MG63 (cell line): ENCODE measurements around the gene IGFL1. TPM values are rescaled to one million over a fixed set of nuclear protein-coding genes. Genes with fewer than 3 reads are reported as not detected.
"Not testable (repeated sequence)": the region's sequence is repeated elsewhere in the genome, so short reads cannot be mapped to it uniquely, and the experiment has no call there.

Source experiments
- DNase-seq: peaks from one replicate; pipeline ENCODE4 v3.0.0-alpha.2; 2020
- H3K27me3 ChIP-seq: fragments of 250-450 bp; sonication (Bioruptor Pico); 2 replicates; pipeline ENCODE4 v1.5.1; 2020; ENCODE audit warnings: mild to moderate bottlenecking, moderate library complexity
- H3K36me3 ChIP-seq: fragments of 250-450 bp; sonication (Bioruptor Pico); 2 replicates; pipeline ENCODE4 v1.5.1; 2020; ENCODE audit warnings: mild to moderate bottlenecking, moderate library complexity
- H3K4me3 ChIP-seq: fragments of 250-450 bp; sonication (Bioruptor Pico); 2 replicates; pipeline ENCODE4 v1.5.1; 2020; ENCODE audit warnings: mild to moderate bottlenecking, moderate library complexity
- H3K9me3 ChIP-seq: fragments of 250-450 bp; sonication (Bioruptor Pico); 2 replicates; pipeline ENCODE4 v1.5.1; 2020; ENCODE audit warnings: mild to moderate bottlenecking, moderate library complexity
- total RNA-seq: library from RNA; depleted of rRNA; stranded (reverse); fragments of >200 nt; shearing (Covaris generic); gene quantifications from 2 replicates; pipeline ENCODE4 v1.2.3, GENCODE V29; 2014; ENCODE audit warnings: low replicate concordance

Gene IGFL1
- total RNA-seq, 1 experiment from 2014 or later = not detected

DNA sequence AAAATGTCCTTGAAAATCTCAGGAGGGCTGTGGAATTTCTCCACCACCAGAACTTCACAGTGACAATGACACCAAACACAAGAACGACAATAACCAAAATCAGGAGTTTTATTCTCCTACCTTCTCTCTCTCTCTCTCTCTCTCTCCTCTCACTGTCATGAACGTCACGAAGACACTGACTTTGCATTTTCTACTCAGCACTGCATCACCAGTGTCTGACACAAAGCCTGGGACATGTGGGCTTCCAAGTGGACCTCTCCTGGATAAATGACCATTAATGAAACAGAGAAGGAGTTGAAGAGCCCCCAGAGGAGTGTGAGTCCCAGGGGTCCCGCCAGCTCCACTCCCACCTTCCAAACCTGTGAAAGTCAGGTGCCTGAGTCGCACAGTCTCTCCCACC is 16.9 kb upstream of the IGFL1 start:
- not testable (repeated sequence) for H3K4me3 ChIP-seq, H3K27me3 ChIP-seq, H3K9me3 ChIP-seq, DNase-seq, H3K36me3 ChIP-seq

DNA sequence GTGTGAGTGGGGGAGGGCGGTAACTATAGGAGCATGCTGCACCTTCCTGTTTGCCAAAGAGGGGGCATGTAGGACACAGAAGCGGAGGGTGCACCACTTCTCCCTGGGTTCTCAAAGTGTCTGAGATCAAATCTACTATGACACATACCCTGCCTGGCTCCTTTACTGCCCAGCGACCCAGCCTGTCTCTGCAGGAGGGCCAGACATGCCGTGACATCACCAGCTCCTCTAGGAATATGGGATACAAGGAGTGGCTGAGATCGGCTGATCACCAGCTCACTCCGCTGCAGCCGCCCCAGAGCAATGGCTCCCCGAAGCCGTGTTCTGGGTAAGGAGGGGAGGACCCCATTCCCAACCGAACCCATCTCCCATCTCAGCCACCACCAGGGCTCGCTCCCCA is 16.4 kb upstream of the IGFL1 start:
- no peak overlapping the region for H3K4me3 ChIP-seq

DNA sequence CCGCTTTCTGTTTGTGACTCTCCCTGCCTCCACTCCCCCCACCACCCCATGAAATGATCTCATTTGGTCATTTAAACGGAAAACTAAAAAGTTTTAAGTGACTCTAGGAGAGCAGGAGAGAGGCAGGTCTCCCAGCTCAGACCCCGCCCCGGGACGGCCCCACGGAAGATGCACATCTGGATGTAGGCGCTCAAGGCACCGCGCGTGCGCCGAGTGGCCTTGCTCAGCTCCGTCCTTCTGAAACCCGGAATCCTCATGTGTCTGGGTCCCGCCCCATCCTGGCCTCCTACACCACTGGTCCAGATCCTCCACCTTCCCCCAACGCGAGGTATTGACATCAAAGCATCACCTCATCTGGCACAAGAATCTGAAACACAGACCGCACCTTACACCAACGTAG is 15.7 kb upstream of the IGFL1 start:
- Histone ChIP-seq H3K27me3 (peaks cover 4% of the 10 kb centered on the region; the same call in 1 of the 2 replicates), H3K4me3 (no peak overlapping the region), H3K9me3 (no peaks in the 10 kb centered on the region), H3K36me3 (no peaks in the 10 kb centered on the region)
- DNase-seq = no peak

More for the DNA sequence above, 16.4 kb upstream of the IGFL1 start:
- no peaks in the 10 kb centered on the region for H3K9me3 ChIP-seq
- H3K27me3 ChIP-seq = peaks cover 4% of the 10 kb centered on the region; the same call in 1 of the 2 replicates
- no peaks in the 10 kb centered on the region for H3K36me3 ChIP-seq
- DNase-seq = peak; percentile 42

DNA sequence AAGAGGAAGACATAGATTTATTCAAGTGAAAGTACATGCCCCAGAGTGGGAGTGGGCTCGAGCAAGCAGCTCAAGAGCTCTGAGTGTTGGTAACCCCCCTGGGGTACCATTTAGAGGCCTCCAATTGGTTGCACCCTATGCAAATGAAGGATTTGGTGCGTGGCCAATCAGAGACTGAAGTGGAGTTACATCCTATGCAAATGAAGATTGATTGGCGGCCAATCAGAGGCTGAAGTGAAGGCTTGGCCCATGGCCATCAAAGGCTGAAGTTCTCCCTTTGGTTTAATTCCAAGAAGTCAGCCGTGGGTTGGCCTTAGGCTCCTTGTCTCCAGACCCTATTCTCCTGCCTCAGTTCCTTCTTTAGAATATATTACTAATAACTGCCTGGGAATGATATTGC is 12.9 kb upstream of the IGFL1 start:
- H3K4me3 ChIP-seq = no peak overlapping the region
- peaks cover 4% of the 10 kb centered on the region; the same call in 1 of the 2 replicates for H3K27me3 ChIP-seq
- no peaks in the 10 kb centered on the region for H3K36me3 ChIP-seq
- DNase-seq = no peak
- H3K9me3 ChIP-seq = no peaks in the 10 kb centered on the region

DNA sequence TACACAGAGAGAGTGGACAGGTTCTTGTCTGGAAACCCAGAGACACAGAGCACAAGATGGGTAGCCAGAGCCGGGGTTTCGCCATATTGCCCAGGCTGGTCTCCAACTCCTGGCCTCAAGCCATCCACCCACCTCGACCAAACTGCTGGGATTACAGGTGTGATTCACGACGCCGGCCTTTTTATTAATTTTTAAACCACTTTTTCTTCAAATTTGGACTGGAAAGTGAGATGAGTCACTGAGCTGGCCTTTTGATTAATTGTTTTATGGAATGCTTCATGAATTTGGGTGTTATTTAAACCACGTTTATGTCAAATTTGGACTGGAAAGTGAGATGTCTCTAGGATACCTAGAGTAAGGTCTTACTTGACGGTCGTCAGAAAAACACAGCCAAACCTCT is 12.1 kb upstream of the IGFL1 start:
- peaks cover 4% of the 10 kb centered on the region; the same call in 1 of the 2 replicates for H3K27me3 ChIP-seq
- no peaks in the 10 kb centered on the region for H3K9me3 ChIP-seq
- H3K36me3 ChIP-seq = no peaks in the 10 kb centered on the region
- no peak overlapping the region for H3K4me3 ChIP-seq
- no peak for DNase-seq

DNA sequence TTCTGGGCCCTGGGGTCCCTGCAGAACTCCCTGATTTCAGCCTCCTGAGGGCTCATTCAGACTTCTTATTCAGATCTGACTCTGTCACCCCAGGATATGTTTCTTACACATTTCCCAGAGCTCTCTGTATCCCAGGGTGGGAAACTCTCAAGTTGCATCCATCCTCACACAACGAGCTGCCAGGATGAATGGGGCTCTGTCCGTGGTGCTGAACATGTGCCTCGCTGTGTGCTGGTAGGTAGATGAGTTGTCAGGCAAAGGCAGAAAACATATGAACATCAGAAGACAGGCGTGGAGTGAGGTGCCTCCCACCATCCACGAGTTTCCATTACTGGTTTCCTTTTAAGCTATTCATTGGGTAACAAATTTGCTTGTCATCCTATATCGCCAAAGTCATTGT is 11.4 kb upstream of the IGFL1 start:
- H3K9me3 ChIP-seq = no peaks in the 10 kb centered on the region
- no peak for DNase-seq
- no peak overlapping the region for H3K4me3 ChIP-seq
- H3K36me3 ChIP-seq = no peaks in the 10 kb centered on the region
- H3K27me3 ChIP-seq = peaks cover 4% of the 10 kb centered on the region; the same call in 1 of the 2 replicates

DNA sequence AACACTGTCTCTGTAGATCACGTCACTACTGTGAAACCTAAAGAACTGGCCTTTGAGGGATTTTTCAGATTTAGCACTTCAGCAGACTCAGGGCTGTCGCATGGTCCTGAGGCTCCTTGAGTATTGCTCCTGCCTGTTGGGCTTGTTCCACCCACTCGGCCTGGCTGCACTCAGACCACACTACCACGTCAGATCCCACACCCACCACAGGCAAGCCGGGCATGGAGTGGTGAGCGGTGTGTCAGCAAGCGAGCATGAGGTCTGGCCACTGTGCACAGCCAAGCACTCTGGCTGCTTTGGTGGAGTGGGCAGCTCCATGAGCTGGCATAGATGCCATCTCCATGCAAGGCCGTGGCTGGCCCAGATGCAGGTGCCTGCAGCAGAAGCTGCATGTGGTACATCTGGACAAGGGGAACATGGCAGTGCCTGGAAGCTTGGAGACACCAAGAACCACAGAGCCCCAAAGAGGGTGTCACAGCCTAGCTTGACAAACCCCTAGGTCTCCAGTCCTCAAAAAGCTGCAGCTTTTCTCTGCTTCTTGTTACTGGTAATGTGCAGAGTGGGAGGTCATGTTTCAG is 9.4 kb upstream of the IGFL1 start:
- peaks cover 9% of the 10 kb centered on the region for H3K27me3 ChIP-seq
- DNase-seq = peak; percentile 22
- no peaks in the 10 kb centered on the region for H3K36me3 ChIP-seq
- H3K9me3 ChIP-seq = 0 out of 2 replicates have a peak, but pooled peaks cover under 1% of the 10 kb centered on the region
- no peak overlapping the region for H3K4me3 ChIP-seq

DNA sequence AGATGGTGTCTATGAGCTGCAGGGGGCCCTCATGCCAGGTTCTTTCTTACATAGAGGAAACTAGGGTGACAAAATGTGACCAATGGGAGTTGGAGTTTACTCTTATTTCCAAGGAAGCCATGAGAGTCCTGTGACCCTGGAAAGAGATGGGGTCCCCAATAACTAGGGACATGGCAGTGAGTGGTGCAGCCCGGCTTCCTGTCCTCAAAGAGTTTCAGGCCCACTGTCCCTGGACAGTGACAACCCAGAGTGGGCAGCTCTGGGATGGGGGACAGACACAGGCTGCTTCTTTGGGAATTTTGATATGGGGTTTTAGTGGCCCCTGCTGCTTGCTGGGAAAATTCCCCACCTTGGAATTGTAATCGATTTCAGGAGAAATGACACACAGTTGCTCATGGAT is 8.4 kb upstream of the IGFL1 start:
- H3K36me3 ChIP-seq = no peaks in the 10 kb centered on the region
- H3K9me3 ChIP-seq = 0 out of 2 replicates have a peak, but pooled peaks cover 3% of the 10 kb centered on the region
- DNase-seq = no peak
- H3K27me3 ChIP-seq = peaks cover 13% of the 10 kb centered on the region
- H3K4me3 ChIP-seq = no peak overlapping the region

DNA sequence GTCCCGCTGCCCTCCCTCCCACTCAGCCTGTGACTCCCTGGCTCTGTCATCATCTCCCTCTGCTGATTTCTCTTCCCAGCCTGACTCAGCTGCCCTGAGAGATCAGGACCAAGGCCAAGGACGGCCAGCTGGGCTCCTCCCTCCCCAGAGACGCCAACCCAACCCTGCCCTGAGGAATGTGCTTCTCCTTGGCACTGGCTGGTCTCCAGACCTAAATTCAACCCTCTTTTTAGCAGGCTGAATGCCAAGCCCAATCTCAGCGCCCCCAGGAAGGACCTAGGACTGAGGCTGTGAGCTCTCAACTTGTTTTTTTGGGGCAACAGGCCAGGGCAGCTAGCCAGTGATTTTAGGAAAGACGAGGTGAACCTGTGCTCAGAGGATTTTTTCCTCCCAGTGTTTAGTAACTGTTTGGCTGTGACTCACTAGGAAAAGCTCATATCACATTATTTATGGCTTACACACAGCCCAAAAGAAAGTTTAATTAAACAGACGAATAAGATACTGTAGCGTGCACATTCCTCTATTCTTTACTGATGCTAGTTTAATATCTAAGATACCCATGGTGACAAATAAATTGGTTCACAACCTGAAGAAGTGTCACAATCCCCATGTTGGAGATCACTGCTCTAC is 7.4 kb upstream of the IGFL1 start:
- Histone ChIP-seq H3K4me3 (no peak overlapping the region), H3K9me3 (0 out of 2 replicates have a peak, but pooled peaks cover 3% of the 10 kb centered on the region), H3K27me3 (peaks cover 13% of the 10 kb centered on the region), H3K36me3 (no peaks in the 10 kb centered on the region)
- peak; percentile 94 for DNase-seq

DNA sequence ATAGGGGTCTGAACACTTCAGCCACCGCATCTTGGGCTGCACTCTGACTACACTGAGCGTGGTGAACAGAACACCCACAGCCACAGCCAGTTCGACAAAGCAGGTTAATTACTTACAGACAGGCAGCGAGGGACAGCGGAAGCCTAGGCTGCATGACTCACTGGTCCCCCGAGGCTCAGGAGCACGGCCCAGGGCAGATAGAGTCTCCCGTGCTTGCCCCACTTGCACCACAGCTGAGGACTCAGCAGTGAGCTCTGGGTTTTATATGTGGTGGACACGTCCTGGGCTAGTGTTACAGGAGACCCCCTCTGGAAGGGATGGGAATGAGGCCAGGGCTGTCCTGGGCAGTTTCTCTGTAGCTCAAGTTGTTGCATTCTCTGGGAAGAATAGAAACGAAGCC is 5.8 kb upstream of the IGFL1 start:
- H3K9me3 ChIP-seq, H3K36me3 ChIP-seq, DNase-seq, H3K4me3 ChIP-seq: not testable (repeated sequence)
- H3K27me3 ChIP-seq = peaks cover 19% of the 10 kb centered on the region

DNA sequence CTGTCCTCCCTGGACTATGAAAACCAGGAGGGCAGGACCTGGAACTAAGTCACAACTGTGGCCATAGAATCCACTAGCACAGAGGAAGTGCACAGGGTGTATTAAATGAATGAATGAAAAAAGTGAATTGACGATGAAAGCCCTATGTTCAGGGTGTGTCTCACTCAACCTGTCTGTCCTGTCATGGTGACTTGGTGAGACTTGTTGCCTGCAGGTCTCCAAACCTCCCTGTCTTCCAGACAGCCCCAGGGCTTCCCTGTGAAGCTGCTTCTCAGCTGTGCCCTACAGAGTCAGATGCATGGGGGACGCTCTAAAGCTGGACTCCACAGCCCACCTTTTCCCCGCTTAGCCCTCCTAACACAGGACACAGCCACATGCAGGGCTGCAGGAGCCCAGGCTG is 4.8 kb upstream of the IGFL1 start:
- peaks cover 29% of the 10 kb centered on the region for H3K27me3 ChIP-seq
- H3K4me3 ChIP-seq = no peak overlapping the region
- 0 out of 2 replicates have a peak, but pooled peaks cover 3% of the 10 kb centered on the region for H3K9me3 ChIP-seq
- no peak for DNase-seq
- no peaks in the 10 kb centered on the region for H3K36me3 ChIP-seq

DNA sequence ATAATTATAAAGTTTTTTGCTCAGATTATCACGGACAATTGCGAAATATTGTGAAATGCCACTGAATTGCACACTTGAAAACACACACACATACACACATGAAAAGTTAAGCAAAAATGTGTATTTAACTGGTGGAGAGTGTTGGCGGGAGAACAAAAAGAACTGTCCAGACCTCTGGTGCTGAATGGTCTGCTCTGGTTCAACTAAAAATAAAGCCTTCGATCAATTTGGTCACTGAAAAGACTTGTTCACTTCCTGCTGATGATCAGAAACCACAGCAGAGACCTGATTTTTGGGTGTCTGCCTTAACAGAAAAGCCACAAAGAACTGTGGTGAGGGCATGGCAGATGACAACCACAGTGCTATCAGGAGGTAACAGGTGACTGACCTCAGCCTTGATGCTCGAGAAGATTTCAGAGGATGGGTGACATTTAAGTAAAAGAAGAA is 4.0 kb upstream of the IGFL1 start:
- Histone ChIP-seq H3K27me3 (peaks cover 34% of the 10 kb centered on the region), H3K4me3 (no peak overlapping the region), H3K9me3 (0 out of 2 replicates have a peak, but pooled peaks cover 3% of the 10 kb centered on the region), H3K36me3 (no peaks in the 10 kb centered on the region)
- no peak for DNase-seq

DNA sequence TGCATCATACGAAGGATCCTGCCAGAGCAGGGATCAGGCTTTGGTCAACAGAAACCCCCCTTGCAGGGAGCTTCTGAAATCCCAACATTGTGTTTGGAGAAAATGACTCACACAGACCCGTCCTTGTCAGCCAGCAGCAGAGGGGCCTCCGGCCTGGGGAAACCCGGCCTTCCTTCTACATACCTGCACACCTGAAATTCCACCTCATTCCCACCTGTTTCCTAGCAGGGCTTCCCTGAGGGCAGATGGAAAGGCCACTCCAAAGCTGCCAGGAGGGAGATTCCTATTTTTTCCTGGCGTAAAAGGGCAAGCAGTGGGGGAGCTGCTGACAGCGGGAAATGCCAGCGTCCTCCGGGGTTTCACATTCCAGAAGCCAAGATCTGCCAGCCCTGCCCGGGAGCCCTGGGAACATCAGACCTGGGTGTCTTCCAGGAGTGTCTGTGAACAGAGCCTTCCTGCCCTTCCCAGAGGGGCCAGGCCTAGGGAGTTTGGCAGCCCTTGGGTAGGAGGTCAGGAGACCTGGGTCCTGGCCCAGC is 3.0 kb upstream of the IGFL1 start:
- Histone ChIP-seq H3K27me3 (peaks cover 34% of the 10 kb centered on the region), H3K4me3 (no peak overlapping the region), H3K36me3 (no peaks in the 10 kb centered on the region), H3K9me3 (0 out of 2 replicates have a peak, but pooled peaks cover 3% of the 10 kb centered on the region)
- DNase-seq = peak; percentile 71

DNA sequence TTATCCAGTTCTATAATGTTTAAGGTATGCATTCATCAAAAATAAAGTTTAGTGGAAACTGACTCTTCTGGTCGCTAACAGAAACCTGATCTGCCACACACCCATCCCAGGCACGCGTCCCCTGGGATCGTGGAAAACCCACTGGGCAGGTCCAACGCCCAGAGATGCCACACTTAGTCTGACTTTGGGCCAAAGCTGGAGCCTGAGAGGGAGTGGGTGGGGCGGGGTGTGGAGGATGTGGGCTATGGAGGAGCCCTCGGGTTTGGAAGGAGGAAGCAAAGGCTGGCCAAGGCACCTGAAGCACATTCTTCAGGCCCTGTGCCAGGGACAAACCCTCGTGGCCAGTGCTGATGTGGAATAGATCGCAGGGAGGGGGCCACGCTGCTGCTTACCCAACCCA is 2.5 kb downstream of the IGFL1 start:
- peaks cover 42% of the 10 kb centered on the region for H3K27me3 ChIP-seq
- no peaks in the 10 kb centered on the region for H3K36me3 ChIP-seq
- DNase-seq = no peak
- H3K9me3 ChIP-seq = no peaks in the 10 kb centered on the region
- H3K4me3 ChIP-seq = no peak overlapping the region

DNA sequence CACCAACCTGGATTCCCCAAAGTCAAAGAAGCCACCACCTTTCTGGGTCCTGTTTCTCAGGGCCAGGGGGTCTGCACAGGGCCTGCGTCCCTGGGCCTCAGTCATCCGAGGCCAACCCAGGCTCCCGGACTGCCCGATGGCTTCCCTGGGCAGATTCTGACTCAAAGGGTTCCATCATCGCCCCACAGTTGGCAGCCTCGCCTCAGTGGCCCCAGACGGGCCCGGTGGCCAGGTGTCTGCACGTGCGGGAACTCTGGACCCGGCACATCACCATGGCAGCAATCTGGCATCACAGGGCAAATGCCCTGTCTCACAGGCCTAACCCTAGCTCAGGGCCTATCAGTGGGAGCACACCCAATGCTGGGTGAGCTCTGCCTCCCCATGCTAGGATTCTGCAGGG is 2.9 kb downstream of the IGFL1 start:
- Histone ChIP-seq H3K9me3 (no peaks in the 10 kb centered on the region), H3K4me3 (no peak overlapping the region), H3K36me3 (no peaks in the 10 kb centered on the region), H3K27me3 (peaks cover 42% of the 10 kb centered on the region)
- no peak for DNase-seq

DNA sequence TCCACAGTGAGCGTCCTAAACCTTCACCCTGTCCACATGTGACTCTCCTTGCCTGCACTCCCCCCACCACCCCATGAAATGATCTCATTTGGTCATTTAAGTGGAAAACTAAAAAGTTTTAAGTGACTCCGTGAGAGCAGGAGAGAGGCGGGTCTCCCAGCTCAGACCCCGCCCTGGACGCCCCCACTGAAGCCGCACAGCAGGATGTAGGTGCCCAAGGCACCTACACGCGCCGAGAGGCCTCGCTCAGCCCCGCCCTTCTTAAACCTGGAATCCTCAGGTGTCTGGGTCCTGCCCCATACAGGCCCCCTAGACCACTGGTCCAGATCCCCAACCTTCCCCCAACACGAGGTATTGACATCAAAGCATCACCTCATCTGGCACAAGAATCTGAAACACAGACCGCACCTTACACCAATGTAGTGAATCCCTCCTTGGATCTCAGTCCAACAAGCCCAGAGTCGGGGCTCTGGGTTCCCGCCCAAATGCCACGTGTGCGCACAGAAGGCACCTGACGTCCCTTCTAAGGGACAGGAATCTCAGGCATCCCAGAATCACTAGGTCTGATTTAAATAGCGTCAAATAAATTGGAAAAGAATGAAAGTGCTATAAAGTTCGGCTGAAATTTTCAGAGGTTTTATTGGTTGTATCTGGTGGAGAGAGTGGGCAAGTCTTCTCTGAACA is 3.5 kb downstream of the IGFL1 start:
- DNase-seq = no peak
- Histone ChIP-seq H3K4me3 (no peak overlapping the region), H3K9me3 (no peaks in the 10 kb centered on the region), H3K36me3 (no peaks in the 10 kb centered on the region), H3K27me3 (peaks cover 40% of the 10 kb centered on the region)

DNA sequence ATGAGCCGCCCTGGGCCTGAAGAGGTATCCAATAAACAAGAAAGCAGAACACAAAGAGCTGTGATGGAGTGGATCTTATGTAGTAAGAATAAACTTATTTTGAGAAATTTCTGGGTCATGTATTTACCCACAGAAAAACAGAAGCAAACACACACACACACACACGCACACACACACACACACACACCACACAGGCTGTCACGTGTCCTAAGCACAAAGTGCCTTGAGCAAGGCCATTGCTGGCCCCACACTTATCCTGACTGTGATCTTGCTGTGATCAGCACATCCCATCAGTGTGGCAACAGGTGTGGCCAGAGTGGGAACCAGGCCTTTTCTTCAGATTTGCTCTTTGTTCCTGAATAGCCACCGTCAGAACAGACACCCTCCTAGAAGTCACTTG is 4.3 kb downstream of the IGFL1 start:
- not testable (repeated sequence) for H3K4me3 ChIP-seq, H3K9me3 ChIP-seq, DNase-seq, H3K36me3 ChIP-seq
- H3K27me3 ChIP-seq = peaks cover 42% of the 10 kb centered on the region
